Measurements from ENCODE around the gene STEEP1.

STEEP1 gene

DNA sequence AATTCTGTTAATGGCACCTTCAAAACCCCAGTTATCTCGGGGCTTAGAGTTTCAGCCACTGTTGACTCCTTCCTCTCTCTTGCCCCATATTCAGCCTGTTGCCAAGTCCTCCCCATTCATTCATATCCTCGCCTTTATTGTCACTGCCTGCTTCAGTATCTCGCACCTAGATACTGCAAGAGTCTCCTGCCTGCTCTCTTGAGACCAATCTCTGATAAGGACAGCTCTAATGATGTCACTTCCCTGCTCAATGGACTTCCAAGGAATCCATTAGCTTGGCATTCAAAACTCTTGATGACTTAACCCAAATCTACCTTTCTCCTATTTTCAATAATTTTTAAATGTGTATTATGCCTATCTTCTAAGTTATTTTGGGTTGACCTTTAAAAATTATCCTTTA, 8.0 kb upstream of the STEEP1 start:
- peak overlapping the region; percentile 65 for H3K4me3 ChIP-seq (ENCODE audit: control insufficient read depth, low read depth, low read length)
- DNase-seq (ENCODE audit: low read depth) = no peak
- TF ChIP-seq, protein P1, sequence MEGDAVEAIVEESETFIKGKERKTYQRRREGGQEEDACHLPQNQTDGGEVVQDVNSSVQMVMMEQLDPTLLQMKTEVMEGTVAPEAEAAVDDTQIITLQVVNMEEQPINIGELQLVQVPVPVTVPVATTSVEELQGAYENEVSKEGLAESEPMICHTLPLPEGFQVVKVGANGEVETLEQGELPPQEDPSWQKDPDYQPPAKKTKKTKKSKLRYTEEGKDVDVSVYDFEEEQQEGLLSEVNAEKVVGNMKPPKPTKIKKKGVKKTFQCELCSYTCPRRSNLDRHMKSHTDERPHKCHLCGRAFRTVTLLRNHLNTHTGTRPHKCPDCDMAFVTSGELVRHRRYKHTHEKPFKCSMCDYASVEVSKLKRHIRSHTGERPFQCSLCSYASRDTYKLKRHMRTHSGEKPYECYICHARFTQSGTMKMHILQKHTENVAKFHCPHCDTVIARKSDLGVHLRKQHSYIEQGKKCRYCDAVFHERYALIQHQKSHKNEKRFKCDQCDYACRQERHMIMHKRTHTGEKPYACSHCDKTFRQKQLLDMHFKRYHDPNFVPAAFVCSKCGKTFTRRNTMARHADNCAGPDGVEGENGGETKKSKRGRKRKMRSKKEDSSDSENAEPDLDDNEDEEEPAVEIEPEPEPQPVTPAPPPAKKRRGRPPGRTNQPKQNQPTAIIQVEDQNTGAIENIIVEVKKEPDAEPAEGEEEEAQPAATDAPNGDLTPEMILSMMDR (conservative IDR thresholded peaks at IDR 0.05; ENCODE audit: control insufficient read depth, insufficient read depth, low read depth, low read length) = no peak

DNA sequence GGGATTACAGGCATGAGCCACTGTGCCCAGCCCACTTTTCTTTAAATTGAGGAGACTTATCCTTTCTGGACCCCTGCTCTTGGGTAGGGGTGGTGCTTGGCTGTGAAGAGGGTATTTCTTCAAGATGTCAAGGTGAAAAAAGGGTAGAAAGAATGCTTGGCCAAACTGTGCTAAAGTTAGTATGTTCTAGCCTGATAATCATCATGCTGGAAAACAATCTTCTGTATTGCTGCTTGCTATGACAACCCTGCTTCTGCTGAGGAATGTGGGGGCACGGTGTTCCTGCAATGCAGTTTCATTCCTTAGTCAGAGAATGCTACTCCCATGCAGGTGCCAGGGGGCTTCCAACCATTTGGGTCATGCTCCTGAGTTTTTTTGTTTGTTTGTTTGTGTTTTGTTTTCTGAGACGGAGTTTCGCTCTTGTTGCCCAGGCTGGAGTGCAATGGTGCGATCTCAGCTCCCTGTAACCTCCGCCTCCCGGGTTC, 5.2 kb upstream of the STEEP1 start:
- no peak overlapping the region for H3K4me3 ChIP-seq (ENCODE audit: control insufficient read depth, low read depth, low read length)
- no peak for DNase-seq (ENCODE audit: low read depth)
- TF ChIP-seq, protein P1 (conservative IDR thresholded peaks at IDR 0.05; ENCODE audit: control insufficient read depth, insufficient read depth, low read depth, low read length) = no peak

DNA sequence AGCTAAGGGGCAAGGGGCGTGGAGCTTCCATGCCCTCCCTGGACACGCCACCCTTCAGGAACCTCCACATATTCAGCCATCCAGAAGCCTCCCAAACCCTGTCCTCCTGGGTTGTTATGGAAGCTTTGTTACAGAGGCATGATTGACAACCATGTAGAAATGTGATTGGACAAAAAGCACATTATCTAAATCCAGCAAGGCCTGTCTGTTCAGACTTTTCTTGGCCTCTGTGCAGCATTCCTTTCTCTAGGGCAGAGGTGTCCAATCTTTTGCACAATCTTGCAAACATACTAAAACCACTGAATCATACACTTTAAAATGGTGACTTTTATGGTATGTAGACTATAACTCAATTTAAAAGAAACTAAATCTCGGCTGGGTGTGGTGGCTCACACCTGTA, 12.7 kb downstream of the STEEP1 start:
- H3K4me3 ChIP-seq (ENCODE audit: control insufficient read depth, low read depth, low read length) = no peak overlapping the region
- DNase-seq (ENCODE audit: low read depth) = peak; percentile 46
- TF ChIP-seq, protein P1 (conservative IDR thresholded peaks at IDR 0.05; ENCODE audit: control insufficient read depth, insufficient read depth, low read depth, low read length) = no peak

DNA sequence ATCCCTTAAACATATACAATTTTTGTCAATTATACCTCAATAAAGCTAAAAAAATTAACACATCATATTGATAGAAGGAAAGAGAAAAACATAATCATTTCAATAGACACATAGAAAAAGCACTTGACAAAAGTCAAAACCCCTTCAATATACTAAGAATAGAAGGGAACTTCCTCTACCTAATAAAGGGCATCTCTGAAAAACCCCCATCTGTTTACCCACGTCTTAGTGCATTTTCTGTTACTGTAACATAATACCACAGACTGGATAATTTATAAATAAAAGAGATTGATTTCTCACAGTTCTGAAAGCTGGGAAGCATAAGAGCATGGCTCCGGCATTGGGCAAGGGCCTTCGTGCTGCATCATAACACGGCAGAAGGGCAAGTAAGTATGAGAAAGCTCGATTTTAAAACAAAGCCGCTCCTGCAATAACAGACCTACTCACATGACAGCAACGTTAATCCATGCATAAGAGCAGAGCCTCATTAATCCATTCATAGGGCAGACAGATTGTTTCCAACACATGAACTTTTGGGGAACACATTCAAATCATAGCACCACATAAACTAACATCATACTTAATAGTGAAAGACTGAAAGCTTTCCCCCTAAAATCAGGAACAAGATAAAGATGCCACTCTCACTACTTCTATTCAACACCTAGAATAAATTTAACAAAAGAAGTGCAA, 15.7 kb downstream of the STEEP1 start:
- no peak for DNase-seq (ENCODE audit: low read depth)
- TF ChIP-seq, protein P1 (conservative IDR thresholded peaks at IDR 0.05; ENCODE audit: control insufficient read depth, insufficient read depth, low read depth, low read length) = no peak
- H3K4me3 ChIP-seq (ENCODE audit: control insufficient read depth, low read depth, low read length) = no peak overlapping the region

DNA sequence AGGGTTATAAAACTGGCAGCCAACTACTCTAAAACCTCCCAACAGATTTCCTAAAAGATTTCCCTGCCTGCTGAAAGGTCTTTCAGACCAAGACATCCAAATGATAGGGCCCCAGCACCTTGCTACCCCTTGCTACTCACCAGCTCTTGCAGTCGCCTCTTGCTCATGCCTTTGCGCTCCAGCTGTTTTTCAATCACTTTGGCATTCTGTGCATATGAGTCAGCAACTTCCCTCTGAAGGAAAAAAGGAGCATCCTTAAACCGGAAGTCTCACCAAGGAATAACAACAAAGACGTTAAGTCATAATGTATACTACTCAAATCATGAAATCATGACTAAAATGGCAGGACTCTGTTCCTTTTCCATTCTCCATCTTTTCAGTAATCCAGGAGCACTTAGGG, 24.0 kb downstream of the STEEP1 start:
- TF ChIP-seq, protein P1 (conservative IDR thresholded peaks at IDR 0.05; ENCODE audit: control insufficient read depth, insufficient read depth, low read depth, low read length) = no peak
- H3K4me3 ChIP-seq (ENCODE audit: control insufficient read depth, low read depth, low read length) = no peak overlapping the region
- DNase-seq (ENCODE audit: low read depth) = peak; percentile 82

DNA sequence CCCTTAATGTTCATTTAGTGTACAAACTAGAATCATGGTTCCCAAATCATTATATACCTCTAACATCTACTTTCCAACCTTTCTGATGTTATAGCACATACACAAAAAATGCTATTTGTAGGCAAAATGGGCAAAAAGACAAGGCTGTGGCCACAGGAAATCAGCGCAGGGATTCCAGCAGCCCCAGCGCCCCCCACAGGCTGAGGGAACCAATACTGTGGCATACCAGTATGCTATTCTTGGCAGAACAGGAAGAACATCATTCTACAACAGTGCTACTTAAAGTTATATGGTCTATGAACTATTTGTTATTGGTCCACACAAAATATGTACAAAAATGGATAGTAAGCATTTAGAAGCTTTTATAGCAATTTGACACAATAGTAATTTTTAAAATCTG, 25.3 kb downstream of the STEEP1 start:
- no peak for DNase-seq (ENCODE audit: low read depth)
- no peak overlapping the region for H3K4me3 ChIP-seq (ENCODE audit: control insufficient read depth, low read depth, low read length)
- TF ChIP-seq, protein P1 (conservative IDR thresholded peaks at IDR 0.05; ENCODE audit: control insufficient read depth, insufficient read depth, low read depth, low read length) = peak; percentile 2

Measured in fibroblast of mammary gland (primary cell).